Nephron (organoid): ENCODE data around the gene UBXN11.

Source experiments
- H3K27ac Mint-ChIP-seq, 3 experiments: 2 replicates each; pipeline ENCODE4 v1.8.0; 2020; ENCODE audit warnings: mixed read lengths in 3 of 3, mild to moderate bottlenecking in 2 of 3, moderate library complexity in 1 of 3
- H3K27me3 Mint-ChIP-seq: 2 replicates; pipeline ENCODE4 v1.8.0; 2021; ENCODE audit warnings: low read depth, mild to moderate bottlenecking, moderate library complexity, mixed read lengths
- H3K36me3 Mint-ChIP-seq: 2 replicates; pipeline ENCODE4 v1.8.0; 2020; ENCODE audit warnings: low read depth, mixed read lengths
- H3K4me1 Mint-ChIP-seq: 2 replicates; pipeline ENCODE4 v1.8.0; 2020; ENCODE audit warnings: mixed read lengths
- H3K4me3 Mint-ChIP-seq, 3 experiments: 2 replicates each; pipeline ENCODE4 v1.8.0; 2020; ENCODE audit warnings: mild to moderate bottlenecking in 3 of 3, mixed read lengths in 3 of 3, moderate library complexity in 2 of 3
- H3K9me3 Mint-ChIP-seq: 2 replicates; pipeline ENCODE4 v1.8.0; 2020; ENCODE audit warnings: mixed read lengths
- CTCF ChIP-seq, 3 experiments: fragments of 200-600 bp; sonication (generic); IDR thresholded peaks; one replicate each; pipeline ENCODE4 v1.5.0; 2021; ENCODE audit warnings: antibody characterized with exemption in 3 of 3; ENCODE audit not compliant: unreplicated experiment in 3 of 3

The UBXN11 gene

GRCh38 chr1:26263212-26263611, 43.2 kb downstream of the UBXN11 start:
- H3K4me1 Mint-ChIP-seq = no peaks in the 10 kb centered on the region
- TF ChIP-seq CTCF (IDR thresholded peaks at IDR 0.05; ENCODE audit: unreplicated experiment in 3 of 3) = no peak
- H3K4me3 Mint-ChIP-seq = no peak overlapping the region
- no peaks in the 10 kb centered on the region for H3K9me3 Mint-ChIP-seq
- peaks cover 77% of the 10 kb centered on the region for H3K36me3 Mint-ChIP-seq
- no peaks in the 10 kb centered on the region for H3K27me3 Mint-ChIP-seq
- H3K27ac Mint-ChIP-seq = no peak overlapping the region

DNA sequence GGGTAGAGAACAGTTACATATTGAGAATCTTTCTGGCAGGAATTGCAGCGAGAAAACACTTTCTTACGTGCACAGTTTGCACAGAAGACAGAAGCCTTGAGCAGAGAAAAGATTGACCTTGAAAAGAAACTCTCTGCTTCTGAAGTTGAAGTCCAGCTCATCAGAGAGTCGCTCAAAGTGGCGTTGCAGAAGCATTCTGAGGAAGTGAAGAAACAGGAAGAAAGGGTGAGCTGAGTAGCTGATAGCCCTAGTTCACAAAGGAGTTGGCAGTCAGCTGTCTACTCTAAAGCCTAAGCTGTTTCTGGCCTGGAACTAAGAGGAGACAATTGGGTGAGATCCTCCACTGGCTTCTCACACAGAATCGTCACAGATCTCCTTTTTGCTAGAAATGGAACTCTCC, 46.9 kb downstream of the UBXN11 start:
- Mint-ChIP-seq H3K36me3 (peaks cover 71% of the 10 kb centered on the region), H3K9me3 (no peaks in the 10 kb centered on the region), H3K4me1 (no peaks in the 10 kb centered on the region)

DNA sequence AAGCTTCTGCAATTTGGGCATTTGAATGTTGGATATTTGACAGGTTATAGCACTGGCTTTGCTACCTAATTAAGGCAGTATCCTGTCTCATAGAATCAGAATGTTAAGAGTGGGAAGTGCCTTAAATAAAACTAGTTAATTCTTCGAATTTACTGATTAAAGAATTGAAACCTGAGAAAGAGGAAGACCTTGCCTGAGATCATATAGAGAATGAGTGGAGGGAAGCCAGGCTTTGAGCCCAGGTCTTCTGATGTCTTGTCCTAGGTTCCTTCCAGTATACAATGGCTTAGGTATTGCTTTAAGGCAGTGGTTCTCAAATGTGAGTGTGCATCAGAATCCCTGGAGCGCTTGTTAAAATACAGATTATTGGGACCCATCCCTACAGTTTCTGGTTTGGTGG, 47.4 kb downstream of the UBXN11 start:
- peaks cover 72% of the 10 kb centered on the region for H3K36me3 Mint-ChIP-seq
- no peaks in the 10 kb centered on the region for H3K27me3 Mint-ChIP-seq
- peaks cover 5% of the 10 kb centered on the region for H3K4me1 Mint-ChIP-seq
- no peak for TF ChIP-seq CTCF (IDR thresholded peaks at IDR 0.05; ENCODE audit: unreplicated experiment in 3 of 3)
- H3K27ac Mint-ChIP-seq = no peak overlapping the region
- H3K4me3 Mint-ChIP-seq = no peak overlapping the region
- no peaks in the 10 kb centered on the region for H3K9me3 Mint-ChIP-seq

More for the DNA sequence above, 46.9 kb downstream of the UBXN11 start:
- Mint-ChIP-seq H3K27ac (no peak overlapping the region), H3K4me3 (no peak overlapping the region), H3K27me3 (no peaks in the 10 kb centered on the region)
- TF ChIP-seq CTCF (IDR thresholded peaks at IDR 0.05; ENCODE audit: unreplicated experiment in 3 of 3) = no peak

GRCh38 chr1:26257222-26257621, 49.2 kb downstream of the UBXN11 start:
- H3K9me3 Mint-ChIP-seq = no peaks in the 10 kb centered on the region
- no peaks in the 10 kb centered on the region for H3K27me3 Mint-ChIP-seq
- no peak overlapping the region for H3K4me3 Mint-ChIP-seq
- H3K36me3 Mint-ChIP-seq = peaks cover 65% of the 10 kb centered on the region
- peaks cover 7% of the 10 kb centered on the region for H3K4me1 Mint-ChIP-seq
- no peak overlapping the region for H3K27ac Mint-ChIP-seq
- no peak for TF ChIP-seq CTCF (IDR thresholded peaks at IDR 0.05; ENCODE audit: unreplicated experiment in 3 of 3)

DNA sequence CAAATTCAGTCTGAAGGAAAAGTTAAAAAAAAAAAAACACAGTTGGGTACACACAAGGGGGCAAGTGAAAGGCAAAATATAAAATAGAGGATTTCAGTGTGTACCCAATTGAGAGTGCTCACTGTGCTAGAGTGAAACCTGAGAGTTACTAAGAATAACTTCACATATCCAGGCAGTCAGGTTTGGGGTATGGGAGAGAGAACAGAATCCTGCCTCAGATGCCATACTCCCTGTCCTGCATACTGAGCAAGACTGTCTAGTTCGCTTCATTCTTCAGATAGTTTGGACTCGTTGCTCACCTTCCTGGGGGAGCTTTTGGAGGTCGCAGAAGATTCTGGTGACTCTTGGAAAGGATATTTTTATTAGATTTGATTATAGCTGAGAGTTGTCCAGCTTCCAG, 52.0 kb downstream of the UBXN11 start:
- Mint-ChIP-seq H3K27me3 (no peaks in the 10 kb centered on the region), H3K9me3 (no peaks in the 10 kb centered on the region), H3K4me3 (no peak overlapping the region), H3K4me1 (peaks cover 7% of the 10 kb centered on the region), H3K27ac (no peak overlapping the region), H3K36me3 (peaks cover 63% of the 10 kb centered on the region)
- no peak for TF ChIP-seq CTCF (IDR thresholded peaks at IDR 0.05; ENCODE audit: unreplicated experiment in 3 of 3)

- no peak overlapping the region for H3K27ac Mint-ChIP-seq
- peaks cover 7% of the 10 kb centered on the region for H3K4me1 Mint-ChIP-seq
- no peak for TF ChIP-seq CTCF (IDR thresholded peaks at IDR 0.05; ENCODE audit: unreplicated experiment in 3 of 3)
- H3K4me3 Mint-ChIP-seq = no peak overlapping the region
- H3K27me3 Mint-ChIP-seq = no peaks in the 10 kb centered on the region
- H3K36me3 Mint-ChIP-seq = peaks cover 58% of the 10 kb centered on the region
- no peaks in the 10 kb centered on the region for H3K9me3 Mint-ChIP-seq
These were observed 53.7 kb downstream of the UBXN11 start for GRCh38 chr1:26252718-26253117.
